NCI-H446 (cell line): ENCODE results near the gene TGFB2.

ENCODE experiments used
- DNase-seq, 2 experiments: peaks; one replicate each; lab custom pipeline; 2025; lab: John Stamatoyannopoulos, UW

Gene TGFB2

DNA sequence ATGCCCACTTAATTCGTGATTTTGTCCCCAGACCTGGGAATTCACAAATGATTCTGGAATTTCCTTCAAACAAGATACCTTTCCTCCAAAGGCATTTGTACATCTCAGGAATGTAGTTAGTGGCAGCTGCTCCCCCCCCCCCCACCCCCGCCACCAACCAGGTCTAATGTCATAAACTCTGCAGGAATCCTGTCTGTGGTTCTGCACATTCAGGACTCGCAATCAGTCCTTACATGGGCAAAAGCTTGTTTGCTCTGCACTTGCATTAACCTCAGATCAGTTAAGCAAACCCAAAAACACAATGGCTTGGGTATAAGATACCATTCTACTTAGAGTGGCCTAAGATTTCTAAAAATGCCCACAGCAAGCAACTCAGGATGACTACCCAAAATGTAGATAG lies 143.8 kb downstream of the TGFB2 start:
- no peak for DNase-seq

DNA sequence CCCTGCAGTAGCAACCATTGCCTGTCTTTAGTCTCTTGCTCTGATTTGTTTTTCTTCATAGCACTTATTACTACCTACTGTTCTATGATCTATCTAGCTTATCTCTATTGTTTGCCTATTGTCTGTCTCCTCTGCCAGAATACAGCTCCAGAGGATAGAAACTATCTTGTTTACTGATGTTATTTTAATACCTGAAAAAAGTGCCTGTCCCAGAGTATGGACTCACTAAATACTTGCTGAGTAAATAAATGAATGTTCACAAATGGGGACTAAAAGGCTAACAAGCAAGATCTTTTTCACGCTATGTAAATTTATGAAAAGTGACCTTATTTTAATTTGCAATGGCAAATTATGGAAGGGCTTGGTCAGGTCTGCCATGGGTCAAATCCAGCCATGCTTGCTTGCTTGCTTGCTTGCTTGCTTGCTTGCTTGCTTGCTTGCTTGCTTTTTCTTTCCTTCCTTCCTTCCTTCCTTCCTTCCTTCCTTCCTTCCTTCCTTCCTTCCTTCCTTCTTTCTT lies 145.3 kb downstream of the TGFB2 start:
- no peak for DNase-seq

DNA sequence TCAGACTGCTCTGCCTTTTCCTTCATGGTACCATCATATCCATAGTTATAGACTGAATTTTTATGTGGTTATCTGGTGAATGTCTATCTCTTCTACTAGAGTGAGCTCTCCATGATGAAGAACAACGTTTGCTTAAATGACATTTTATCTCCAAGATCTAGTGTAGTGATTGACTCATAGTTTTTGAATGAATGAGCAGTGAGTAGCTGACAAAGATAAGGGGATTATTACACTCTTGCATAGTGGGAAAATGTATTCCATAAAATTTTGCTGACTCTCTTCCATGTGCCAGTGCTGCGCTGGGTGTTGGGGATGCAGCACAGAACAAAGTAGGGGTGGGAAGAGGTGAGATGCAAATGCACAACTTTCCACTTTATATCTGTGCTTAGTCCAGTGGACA lies 147.7 kb downstream of the TGFB2 start:
- DNase-seq, result no peak

DNA sequence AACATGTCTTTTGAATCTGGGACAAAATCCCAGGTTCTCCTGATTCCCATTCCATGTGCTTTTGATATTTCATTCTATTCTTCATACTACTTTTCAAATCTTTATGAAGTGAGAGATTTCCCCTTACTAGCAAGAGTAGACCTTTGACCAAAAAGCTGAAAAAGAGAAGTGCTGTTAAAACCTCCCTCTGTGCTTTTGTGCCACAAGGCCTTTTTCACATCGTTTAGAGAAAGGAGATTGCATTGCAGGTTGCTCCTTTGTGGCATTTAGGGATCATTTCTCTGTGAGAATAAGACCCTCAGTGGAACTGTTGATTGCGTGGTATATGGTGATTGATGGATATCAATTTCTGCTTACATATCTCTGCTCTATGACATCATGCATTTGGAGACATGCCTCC lies 148.8 kb downstream of the TGFB2 start:
- DNase-seq, result no peak
